HG02571 (cell line): ENCODE measurements around the gene PPTC7.
"Not testable (repeated sequence)": the region's sequence is repeated elsewhere in the genome, so short reads cannot be mapped to it uniquely, and the experiment has no call there.

Source experiments
- ATAC-seq: cut with Tn5 transposase; IDR thresholded peaks from one replicate; pipeline ENCODE4 v1.9.1; 2021; ENCODE audit warnings: mild to moderate bottlenecking, moderate library complexity; ENCODE audit not compliant: unreplicated experiment

Gene PPTC7

DNA sequence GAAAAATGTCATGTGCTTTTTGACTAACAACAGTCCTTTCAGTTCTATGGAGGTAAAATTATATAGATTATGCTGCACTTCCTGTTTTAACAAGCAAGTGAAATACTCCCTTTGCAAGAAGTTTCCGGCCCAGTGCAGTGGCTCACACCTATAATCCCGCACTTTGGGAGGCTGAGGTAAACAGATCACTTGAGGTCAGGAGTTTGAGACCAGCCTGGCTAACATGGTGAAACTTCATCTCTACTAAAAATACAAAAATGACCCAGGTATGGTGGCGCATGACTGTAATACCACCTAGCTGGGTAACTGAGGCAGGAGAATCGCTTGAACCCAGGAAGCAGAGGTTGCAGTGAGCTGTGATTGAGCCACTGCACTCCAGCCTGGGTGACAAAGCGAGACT lies 20.7 kb downstream of the PPTC7 start:
- ATAC-seq, result not testable (repeated sequence)

DNA sequence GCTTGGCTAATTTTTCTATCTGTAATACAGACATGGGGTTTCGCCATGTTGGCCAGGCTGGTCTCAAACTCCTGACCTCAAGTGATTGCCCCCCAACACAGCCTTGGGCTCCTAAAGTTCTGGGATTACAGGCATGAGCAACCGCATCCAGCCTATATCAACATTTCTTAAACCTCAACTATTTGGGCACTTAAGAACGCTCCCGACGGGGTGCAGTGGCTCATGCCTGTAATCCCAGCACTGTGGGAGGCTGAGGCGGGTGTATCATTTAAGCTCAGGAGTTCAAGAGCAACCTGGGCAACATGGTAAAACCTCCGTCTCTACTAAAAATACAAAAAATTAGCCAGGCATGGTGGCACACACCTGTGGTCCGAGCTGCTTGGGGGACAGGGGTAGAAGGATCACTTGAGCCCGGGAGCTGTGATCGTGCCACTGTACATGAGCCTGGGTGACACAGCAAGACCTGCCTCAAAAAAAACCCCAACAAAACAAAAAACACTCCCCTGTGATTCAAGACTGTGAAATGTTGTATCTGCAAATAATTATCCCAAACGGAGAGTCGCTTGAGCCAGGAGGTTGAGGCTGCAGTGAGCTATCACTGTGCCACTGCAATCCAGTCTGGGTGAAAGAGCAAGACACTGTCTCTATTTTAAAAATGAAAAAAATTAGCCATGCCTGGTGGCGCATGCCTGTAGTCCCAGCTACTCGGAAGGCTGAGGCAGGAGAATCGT lies 21.5 kb downstream of the PPTC7 start:
- no peak for ATAC-seq

- ATAC-seq, result no peak
Measured at GRCh38 chr12:110560946-110561345, 22.2 kb downstream of the PPTC7 start.

- no peak for ATAC-seq
Measured at GRCh38 chr12:110560048-110560447, 23.1 kb downstream of the PPTC7 start.

DNA sequence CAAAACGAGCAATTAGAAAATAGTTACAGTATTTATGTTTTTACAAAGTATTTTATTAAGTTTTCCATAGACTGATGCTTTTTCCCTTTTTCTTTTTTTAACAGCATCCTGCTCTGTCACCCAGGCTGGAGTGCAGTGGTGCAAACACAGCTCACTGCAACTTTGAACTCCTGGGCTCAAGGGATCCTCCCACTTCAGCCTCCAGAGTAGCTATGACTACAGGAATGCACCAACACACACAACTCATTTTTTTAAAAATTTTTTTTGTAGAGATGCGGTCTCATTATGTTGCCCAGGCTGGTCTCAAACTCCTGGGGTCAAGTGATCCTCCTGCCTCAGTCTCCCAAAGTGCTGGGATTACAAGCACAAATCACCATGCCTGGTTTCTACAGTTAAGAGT lies 24.2 kb downstream of the PPTC7 start:
- not testable (repeated sequence) for ATAC-seq

DNA sequence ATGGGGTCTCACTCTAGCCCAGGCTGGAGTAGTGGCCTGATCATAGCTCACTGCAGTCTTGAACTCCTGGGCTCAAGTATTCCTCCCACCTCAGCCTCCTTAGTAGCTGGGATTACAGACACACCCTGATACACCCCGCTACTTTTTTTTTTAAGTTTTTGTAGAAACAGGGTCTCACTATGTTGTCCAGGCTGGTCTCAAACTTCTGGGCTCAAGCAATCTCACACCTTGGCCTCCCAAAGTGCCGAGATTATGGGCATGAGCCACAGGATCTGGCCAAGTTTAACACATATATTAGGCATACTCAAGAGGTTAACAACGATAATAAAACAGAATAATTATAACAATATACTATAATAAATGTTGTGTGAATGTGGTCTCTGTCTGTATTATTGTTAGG lies 25.8 kb downstream of the PPTC7 start:
- no peak for ATAC-seq

GRCh38 chr12:110556705-110557104 lies 26.4 kb downstream of the PPTC7 start:
- no peak for ATAC-seq

GRCh38 chr12:110555577-110556406 lies 27.3 kb downstream of the PPTC7 start:
- ATAC-seq, result no peak

DNA sequence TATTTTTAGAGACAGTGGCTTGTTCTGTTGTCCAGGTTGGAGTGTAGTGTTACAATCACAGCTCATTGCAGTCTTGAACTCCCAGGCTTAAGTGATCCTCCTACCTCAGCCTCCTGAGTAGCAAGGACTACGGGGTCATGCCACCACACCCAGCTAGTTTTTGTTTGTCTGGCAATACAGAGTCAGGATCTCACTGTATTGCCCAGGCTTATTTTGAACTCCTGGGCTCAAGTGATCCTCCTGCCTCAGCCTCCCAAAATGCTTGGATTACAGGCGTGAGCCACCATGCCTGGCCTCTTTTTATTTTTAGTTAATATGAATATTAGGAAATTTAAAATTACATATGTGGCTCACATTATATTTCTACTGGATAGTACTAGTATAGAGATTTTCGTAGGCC lies 28.9 kb downstream of the PPTC7 start:
- ATAC-seq, result no peak

DNA sequence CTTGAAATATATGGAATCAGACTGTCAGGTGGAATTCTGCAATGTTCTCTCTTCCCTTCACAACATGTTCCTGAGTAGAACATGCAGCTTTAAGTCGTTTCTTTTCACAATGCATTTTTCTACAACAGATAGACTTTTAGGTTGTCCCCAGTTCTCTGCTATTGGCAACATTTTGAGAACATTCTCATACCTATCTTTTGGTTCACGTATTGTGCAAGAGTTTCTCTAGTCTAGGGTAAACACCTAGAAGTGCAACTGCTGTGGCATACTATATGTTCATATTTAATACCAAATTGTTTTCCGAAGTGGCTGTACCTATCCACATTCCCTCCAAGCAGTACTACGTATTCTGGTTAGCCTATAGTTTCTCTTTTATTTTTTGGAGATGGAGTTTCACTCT lies 32.1 kb downstream of the PPTC7 start:
- ATAC-seq, result no peak

GRCh38 chr12:110549716-110550115 lies 33.4 kb downstream of the PPTC7 start:
- ATAC-seq, result no peak

DNA sequence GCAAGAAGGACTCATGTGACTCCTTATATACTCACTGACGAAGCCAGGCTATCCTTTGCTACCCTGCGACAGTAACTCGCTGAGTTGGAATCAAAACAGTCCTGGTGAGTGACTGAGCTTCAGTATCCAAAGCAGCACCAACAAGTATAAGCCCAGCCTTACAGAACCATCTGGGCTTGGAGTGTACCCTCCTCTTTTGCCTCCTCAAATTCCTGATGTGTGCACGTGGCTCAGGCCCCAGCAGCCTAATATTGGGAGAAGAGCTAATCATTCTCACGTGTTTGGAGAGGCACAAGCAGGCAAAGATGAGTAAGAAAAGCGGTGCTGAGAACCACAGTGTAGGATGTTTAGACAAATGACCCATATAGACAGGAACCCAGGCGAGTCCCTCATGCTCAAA lies 34.4 kb downstream of the PPTC7 start:
- no peak for ATAC-seq

DNA sequence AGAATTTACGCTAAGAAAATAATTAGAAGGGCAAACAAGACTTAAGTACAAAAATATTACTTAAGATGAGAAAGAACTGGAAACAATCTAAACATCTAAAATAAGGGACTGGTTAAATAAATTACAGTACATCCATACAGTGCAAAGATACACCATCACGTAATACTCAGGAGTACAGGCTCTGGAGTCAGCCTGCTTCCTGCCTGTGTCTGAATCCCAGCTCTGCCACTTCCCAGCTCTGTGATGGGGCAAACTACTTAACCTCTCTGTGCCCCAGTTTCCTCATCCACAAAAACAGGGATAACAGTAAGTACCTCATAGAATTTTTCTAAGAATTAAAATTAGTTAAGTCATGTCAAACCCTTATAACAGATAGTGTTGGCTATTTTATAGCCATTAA lies 36.0 kb downstream of the PPTC7 start:
- no peak for ATAC-seq

- no peak for ATAC-seq
Measured at GRCh38 chr12:110546339-110546738, 36.8 kb downstream of the PPTC7 start.

- ATAC-seq, result no peak
Measured at GRCh38 chr12:110545812-110546211, 37.3 kb downstream of the PPTC7 start.

GRCh38 chr12:110545259-110545658 lies 37.9 kb downstream of the PPTC7 start:
- not testable (repeated sequence) for ATAC-seq

- ATAC-seq, result no peak
Measured at GRCh38 chr12:110543965-110544364, 39.2 kb downstream of the PPTC7 start.

DNA sequence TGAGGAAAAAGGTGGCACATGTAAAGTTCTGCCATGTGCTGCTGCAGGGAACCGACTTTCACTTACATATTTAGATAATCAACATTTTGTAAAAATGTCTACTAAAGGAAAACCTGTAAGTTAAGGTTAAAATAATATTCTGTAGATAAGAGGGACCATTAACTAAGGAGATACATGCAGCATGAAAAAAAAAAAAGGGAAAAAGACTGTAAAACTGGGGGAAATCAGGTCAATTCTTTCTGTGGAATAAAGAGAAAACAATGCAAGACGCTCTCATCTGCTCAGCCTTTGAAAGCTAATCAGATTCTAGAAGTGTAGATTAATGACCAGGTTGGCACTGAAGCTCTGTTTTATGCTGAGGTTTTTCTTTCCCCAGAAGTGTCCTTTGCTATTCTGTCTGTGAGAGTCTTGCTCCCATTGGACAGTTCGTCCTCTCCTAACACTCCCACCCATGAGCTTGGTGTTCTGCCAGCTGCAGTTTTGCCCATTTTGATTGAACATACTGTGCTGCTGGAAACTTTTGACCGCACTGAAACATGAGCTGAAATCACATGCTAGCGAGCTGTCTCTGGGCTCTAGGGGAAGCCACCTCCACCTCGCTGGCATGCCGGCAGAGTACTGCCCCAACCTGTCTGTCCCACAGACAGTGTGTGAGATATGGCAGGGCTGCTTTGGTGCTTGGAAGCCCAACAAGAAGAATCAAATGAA lies 39.7 kb downstream of the PPTC7 start:
- ATAC-seq, result no peak

DNA sequence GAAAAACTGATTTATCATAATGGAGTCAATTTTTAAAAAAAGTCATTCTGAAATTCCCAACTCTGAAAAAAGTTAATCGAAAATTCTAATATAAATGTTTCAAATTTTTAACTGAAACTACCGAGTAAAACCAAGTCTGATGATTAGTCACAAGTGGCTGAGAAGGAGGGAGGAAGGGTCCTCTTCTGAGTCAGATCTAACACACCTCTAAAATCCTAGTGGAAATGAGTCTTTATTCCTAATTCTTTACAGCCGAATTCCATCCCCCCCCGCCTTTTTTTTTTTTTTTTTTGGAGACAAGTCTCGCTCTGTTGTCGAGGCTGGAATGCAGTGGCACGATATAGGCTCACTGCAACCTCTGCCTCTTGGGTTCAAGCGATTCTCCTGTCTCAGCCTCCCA lies 43.1 kb downstream of the PPTC7 start:
- ATAC-seq, result no peak

DNA sequence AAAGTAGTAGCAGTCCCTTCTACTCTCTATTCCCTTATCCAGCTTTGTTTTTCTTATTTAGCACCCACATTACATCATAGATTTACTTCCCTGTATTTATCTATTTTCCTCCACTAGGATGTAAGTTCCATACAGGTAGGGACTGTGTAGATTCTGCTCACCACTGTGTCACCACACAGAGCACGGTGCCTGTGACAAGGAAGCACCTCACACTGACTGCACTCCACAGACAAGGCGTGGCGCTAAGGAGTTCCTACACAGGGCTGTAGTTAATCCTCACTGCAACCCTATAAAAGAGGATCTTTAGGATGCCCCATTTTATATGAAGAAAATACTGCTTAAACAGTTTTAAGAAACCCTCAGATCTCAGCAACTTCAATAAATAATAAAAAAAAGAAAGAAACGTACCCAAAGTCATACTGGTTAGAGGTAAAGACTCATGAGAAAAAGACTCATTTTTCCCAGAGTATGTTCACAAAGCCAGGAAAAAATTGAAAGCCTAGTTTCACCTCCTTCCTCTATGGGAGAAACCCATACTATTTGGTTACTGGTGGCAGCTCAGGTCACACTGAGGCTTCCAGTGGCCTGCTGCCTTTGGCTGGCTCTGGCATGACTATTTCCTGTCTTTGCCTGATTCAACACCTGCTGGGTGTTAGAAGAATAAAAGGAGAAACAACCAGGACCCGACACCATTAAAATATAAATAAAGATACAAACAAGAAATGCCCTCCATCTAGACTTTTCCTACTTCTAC lies 44.1 kb downstream of the PPTC7 start:
- no peak for ATAC-seq
